A549 treated with GW870086 at 1 μM for 4 hours (cell line): ENCODE measurements around the gene ARMC2. TPM values are rescaled to one million over a fixed set of nuclear protein-coding genes. Genes with fewer than 3 reads are reported as not detected.

Source experiments
- total RNA-seq: library from RNA; stranded (reverse); fragments of 200-300 nt; extraction: Qiagen RNA extraction; gene quantifications from 5 replicates; pipeline ENCODE4 v1.2.3, GENCODE V29; 2022; ENCODE audit warnings: low read depth

Gene ARMC2
- 1.3 to 2.5 TPM (median 1.9 TPM) in 5 replicates for total RNA-seq

GRCh38 chr6:108848116-108848868, at the start of gene ARMC2:
TSS of gene ARMC2 (plus strand) at chr6:108848422. CDS start at chr6:108854268, 5,846 bp downstream.

Other genes with a start within 250 kb of the ARMC2 start
- gene SESN1, start 246.4 kb downstream of the ARMC2 start, total RNA-seq = 8.2 to 11.0 TPM (median 10.0 TPM) in 5 replicates
- 6.3 to 10.9 TPM (median 9.1 TPM) in 5 replicates for gene CEP57L1, start 247.1 kb downstream of the ARMC2 start, total RNA-seq